ENCODE results near the gene OR52E1. TPM values are rescaled to one million over a fixed set of nuclear protein-coding genes. Genes with fewer than 3 reads are reported as not detected.
"Not testable (repeated sequence)": the region's sequence is repeated elsewhere in the genome, so short reads cannot be mapped to it uniquely, and the experiment has no call there.

Gene OR52E1
- total RNA-seq, 4 donors from 2014 or later = not detected

DNA sequence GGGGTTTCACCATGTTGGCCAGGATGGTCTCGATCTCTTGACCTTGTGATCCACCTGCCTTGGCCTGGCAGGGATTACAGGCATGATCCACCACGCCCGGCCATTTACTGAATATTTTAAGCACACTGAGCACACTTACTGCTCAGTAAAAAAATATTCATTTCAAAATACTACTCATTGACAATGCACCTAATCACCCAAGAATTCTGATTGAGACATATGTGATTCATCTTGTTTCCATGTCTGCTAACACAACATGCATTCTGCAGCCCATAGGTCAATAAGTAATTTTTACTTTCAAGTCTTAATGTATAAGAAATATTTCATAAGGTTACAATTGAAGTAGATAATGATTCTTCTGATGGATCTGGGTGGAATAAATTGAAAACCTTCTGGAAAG lies 27.3 kb upstream of the OR52E1 start:
- Histone ChIP-seq H3K9me3 (no peaks in the 10 kb centered on the region), H3K27me3 (no peaks in the 10 kb centered on the region), H3K36me3 (no peaks in the 10 kb centered on the region), H3K4me3 (no peak overlapping the region), H3K4me1 (no peaks in the 10 kb centered on the region), H3K27ac (no peak overlapping the region)
- no peak for DNase-seq
- TF ChIP-seq, protein P1, sequence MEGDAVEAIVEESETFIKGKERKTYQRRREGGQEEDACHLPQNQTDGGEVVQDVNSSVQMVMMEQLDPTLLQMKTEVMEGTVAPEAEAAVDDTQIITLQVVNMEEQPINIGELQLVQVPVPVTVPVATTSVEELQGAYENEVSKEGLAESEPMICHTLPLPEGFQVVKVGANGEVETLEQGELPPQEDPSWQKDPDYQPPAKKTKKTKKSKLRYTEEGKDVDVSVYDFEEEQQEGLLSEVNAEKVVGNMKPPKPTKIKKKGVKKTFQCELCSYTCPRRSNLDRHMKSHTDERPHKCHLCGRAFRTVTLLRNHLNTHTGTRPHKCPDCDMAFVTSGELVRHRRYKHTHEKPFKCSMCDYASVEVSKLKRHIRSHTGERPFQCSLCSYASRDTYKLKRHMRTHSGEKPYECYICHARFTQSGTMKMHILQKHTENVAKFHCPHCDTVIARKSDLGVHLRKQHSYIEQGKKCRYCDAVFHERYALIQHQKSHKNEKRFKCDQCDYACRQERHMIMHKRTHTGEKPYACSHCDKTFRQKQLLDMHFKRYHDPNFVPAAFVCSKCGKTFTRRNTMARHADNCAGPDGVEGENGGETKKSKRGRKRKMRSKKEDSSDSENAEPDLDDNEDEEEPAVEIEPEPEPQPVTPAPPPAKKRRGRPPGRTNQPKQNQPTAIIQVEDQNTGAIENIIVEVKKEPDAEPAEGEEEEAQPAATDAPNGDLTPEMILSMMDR (IDR thresholded peaks at IDR 0.05) = no peak
- no peak for TF ChIP-seq POLR2A (IDR thresholded peaks at IDR 0.05)

DNA sequence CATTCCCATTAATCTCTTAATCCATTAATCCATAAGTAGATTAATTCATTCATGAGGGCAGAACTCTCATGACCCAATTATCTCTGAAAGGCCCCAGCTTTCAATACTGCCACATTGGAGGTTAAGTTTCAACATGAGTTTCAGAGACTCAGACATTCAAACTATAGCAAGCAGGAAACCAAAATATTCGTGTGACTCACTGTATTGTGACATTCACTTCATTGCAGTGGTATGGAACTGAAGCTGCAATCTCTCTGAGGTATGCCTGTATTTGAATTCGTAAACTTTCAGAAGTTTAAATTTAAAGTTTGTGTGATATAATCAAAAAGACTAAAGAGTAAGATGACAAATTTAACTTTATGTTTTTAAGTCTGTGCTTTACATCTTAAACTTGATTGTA lies 26.0 kb upstream of the OR52E1 start:
- Histone ChIP-seq H3K27me3 (no peaks in the 10 kb centered on the region), H3K36me3 (no peaks in the 10 kb centered on the region), H3K4me3 (no peak overlapping the region), H3K9me3 (no peaks in the 10 kb centered on the region), H3K4me1 (no peaks in the 10 kb centered on the region), H3K27ac (no peak overlapping the region)
- no peak for DNase-seq
- no peak for TF ChIP-seq POLR2A (IDR thresholded peaks at IDR 0.05)
- TF ChIP-seq, protein P1 (IDR thresholded peaks at IDR 0.05) = no peak

DNA sequence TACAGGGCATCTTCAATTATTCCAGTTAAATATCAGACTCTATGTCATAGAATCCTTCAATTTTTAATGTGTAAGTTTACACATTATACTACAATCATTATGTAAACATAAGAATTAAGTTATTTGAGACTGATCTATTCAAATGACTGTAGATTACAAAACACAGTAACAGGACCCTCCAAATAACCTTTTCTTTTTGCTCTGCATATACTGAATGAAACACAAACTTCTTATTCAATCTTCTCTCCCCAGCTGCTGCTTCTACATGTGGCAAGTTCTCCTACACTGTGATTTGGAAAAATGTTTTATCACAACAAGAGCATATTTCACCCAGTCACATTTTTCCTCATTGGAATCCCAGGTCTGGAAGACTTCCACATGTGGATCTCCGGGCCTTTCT lies 23.1 kb upstream of the OR52E1 start, which contains the start of gene OR52J3:
OR52J3 (plus strand) TSS at position 301 of the 400 bp plus-strand sequence; CDS start at position 301, 0 bp downstream.
- TF ChIP-seq, protein P1 (IDR thresholded peaks at IDR 0.05) = no peak
- no peak for TF ChIP-seq POLR2A (IDR thresholded peaks at IDR 0.05)
- Histone ChIP-seq H3K27ac (no peak within 1 kb of the TSS), H3K9me3 (no peaks in the 10 kb centered on the region), H3K36me3 (no peaks in the 10 kb centered on the region), H3K4me3 (no peak within 1 kb of the TSS), H3K4me1 (no peaks in the 10 kb centered on the region), H3K27me3 (no peaks in the 10 kb centered on the region)
- DNase-seq = no peak

DNA sequence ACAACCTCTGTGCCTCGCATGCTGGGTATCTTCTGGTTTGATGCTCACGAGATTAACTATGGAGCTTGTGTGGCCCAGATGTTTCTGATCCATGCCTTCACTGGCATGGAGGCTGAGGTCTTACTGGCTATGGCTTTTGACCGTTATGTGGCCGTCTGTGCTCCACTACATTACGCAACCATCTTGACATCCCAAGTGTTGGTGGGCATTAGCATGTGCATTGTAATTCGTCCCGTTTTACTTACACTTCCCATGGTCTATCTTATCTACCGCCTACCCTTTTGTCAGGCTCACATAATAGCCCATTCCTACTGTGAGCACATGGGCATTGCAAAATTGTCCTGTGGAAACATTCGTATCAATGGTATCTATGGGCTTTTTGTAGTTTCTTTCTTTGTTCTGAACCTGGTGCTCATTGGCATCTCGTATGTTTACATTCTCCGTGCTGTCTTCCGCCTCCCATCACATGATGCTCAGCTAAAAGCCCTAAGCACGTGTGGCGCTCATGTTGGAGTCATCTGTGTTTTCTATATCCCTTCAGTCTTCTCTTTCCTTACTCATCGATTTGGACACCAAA lies 22.5 kb upstream of the OR52E1 start:
- no peak for TF ChIP-seq POLR2A (IDR thresholded peaks at IDR 0.05)
- TF ChIP-seq, protein P1 (IDR thresholded peaks at IDR 0.05) = no peak
- no peak overlapping the region for H3K27ac ChIP-seq
- H3K27me3 ChIP-seq = no peaks in the 10 kb centered on the region
- no peaks in the 10 kb centered on the region for H3K36me3 ChIP-seq
- DNase-seq = no peak
- no peaks in the 10 kb centered on the region for H3K9me3 ChIP-seq
- no peak overlapping the region for H3K4me3 ChIP-seq
- no peaks in the 10 kb centered on the region for H3K4me1 ChIP-seq

DNA sequence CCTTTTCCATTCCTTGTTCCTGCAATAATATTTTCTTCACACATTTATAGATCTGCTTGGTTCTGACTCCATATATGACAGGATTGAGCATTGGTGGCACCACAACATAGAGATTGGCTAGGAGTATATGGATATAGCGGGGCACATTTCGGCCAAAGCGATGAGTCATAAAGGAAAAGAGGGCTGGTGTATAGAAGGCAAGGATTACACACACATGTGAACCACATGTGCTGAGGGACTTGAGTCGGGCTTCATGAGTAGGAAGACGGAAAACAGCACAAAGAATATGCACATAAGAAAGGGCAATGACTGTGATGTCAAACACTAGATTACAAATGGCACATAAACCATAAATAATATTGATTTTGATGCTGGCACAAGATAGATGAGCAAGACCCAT lies 10.7 kb upstream of the OR52E1 start:
- H3K27me3 ChIP-seq, DNase-seq, H3K4me3 ChIP-seq, H3K9me3 ChIP-seq, H3K4me1 ChIP-seq, H3K36me3 ChIP-seq, H3K27ac ChIP-seq: not testable (repeated sequence)

DNA sequence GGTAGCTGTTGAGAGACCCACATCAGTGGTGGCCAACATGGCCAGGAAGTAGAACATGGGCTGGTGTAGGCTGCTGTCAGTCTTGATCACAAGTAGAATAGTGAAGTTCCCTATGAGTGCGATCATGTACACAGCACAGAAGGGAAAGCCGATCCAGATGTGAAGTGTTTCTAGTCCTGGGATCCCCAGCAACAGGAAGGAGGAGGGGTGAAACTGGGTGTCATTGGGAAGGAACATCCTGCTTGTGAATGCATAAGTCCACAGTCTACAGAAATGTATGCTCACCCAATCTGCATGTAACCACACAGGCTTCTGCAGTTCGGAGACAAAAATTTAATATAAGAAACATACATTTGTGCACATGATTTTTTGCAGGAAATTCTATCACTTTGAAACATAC lies 10.0 kb upstream of the OR52E1 start, which contains the start of gene OR52E2:
OR52E2 (minus strand) TSS at position 237 of the 400 bp plus-strand sequence; CDS start at position 237, 0 bp downstream.
- Histone ChIP-seq H3K27me3 (no peaks in the 10 kb centered on the region), H3K36me3 (no peaks in the 10 kb centered on the region), H3K4me1 (no peaks in the 10 kb centered on the region), H3K9me3 (no peaks in the 10 kb centered on the region), H3K4me3 (no peak within 1 kb of the TSS), H3K27ac (no peak within 1 kb of the TSS)
- TF ChIP-seq, protein P1 (IDR thresholded peaks at IDR 0.05) = no peak
- TF ChIP-seq POLR2A (IDR thresholded peaks at IDR 0.05) = no peak
- DNase-seq = no peak

Measured in Peyer's patch (tissue), 4 donors.